Parathyroid adenoma (tissue), 2 donors: ENCODE results near the gene MYO9A.

Experiments
- H2AFZ ChIP-seq: fragments of 300-600 bp; sonication (generic); one replicate; pipeline ENCODE4 v1.7.0; 2017; ENCODE audit warnings: antibody characterized with exemption, mild to moderate bottlenecking
- H3K27ac ChIP-seq: fragments of 300-600 bp; sonication (generic); one replicate; pipeline ENCODE4 v1.7.0; 2017
- H3K27me3 ChIP-seq: fragments of 300-600 bp; sonication (generic); one replicate; pipeline ENCODE4 v1.7.0; 2017; ENCODE audit warnings: low read length; ENCODE audit not compliant: control insufficient read depth, insufficient read depth
- H3K36me3 ChIP-seq: fragments of 300-600 bp; sonication (generic); one replicate; pipeline ENCODE4 v1.7.0; 2017; ENCODE audit warnings: low read length; ENCODE audit not compliant: control insufficient read depth, insufficient read depth
- H3K4me1 ChIP-seq: fragments of 300-600 bp; sonication (generic); one replicate; pipeline ENCODE4 v1.7.0; 2017; ENCODE audit warnings: control low read depth
- H3K4me2 ChIP-seq: fragments of 300-600 bp; sonication (generic); one replicate; pipeline ENCODE4 v1.7.0; 2017; ENCODE audit warnings: low read length
- H3K4me3 ChIP-seq: fragments of 300-600 bp; sonication (generic); one replicate; pipeline ENCODE4 v1.7.0; 2017; ENCODE audit warnings: low read depth, low read length
- H3K79me2 ChIP-seq: fragments of 300-600 bp; sonication (generic); one replicate; pipeline ENCODE4 v1.7.0; 2017; ENCODE audit warnings: control low read depth
- H3K9ac ChIP-seq: fragments of 300-600 bp; sonication (generic); one replicate; pipeline ENCODE4 v1.7.0; 2017; ENCODE audit warnings: mild to moderate bottlenecking
- H3K9me3 ChIP-seq: fragments of 300-600 bp; sonication (generic); one replicate; pipeline ENCODE4 v1.7.0; 2017; ENCODE audit warnings: low read length; ENCODE audit not compliant: control insufficient read depth
- CTCF ChIP-seq: fragments of 300-600 bp; sonication (generic); IDR thresholded peaks from one replicate; pipeline ENCODE4 v1.7.0; 2017; ENCODE audit warnings: antibody characterized with exemption, mild to moderate bottlenecking
- donor health status: primary hyperparathyroidism.

MYO9A gene

GRCh38 chr15:71822890-71823630 lies 294.9 kb downstream of the MYO9A start:
- no peaks in the 10 kb centered on the region for H3K9me3 ChIP-seq
- no peaks in the 10 kb centered on the region for H3K36me3 ChIP-seq

GRCh38 chr15:71821547-71822129 lies 296.3 kb downstream of the MYO9A start:
- H3K79me2 ChIP-seq, result no peaks in the 10 kb centered on the region
- no peak overlapping the region for H3K9ac ChIP-seq
- H3K27me3 ChIP-seq, result no peaks in the 10 kb centered on the region
- no peak overlapping the region for H3K4me2 ChIP-seq
- H3K27ac ChIP-seq, result no peak overlapping the region
- H3K4me3 ChIP-seq, result no peak overlapping the region
- no peaks in the 10 kb centered on the region for H3K36me3 ChIP-seq
- H3K4me1 ChIP-seq, result no peaks in the 10 kb centered on the region
- H3K9me3 ChIP-seq, result no peaks in the 10 kb centered on the region
- H2AFZ ChIP-seq, result no peak overlapping the region
- TF ChIP-seq CTCF, result no peak

More at GRCh38 chr15:71822890-71823630, 294.9 kb downstream of the MYO9A start:
- Histone ChIP-seq H3K27me3 (no peaks in the 10 kb centered on the region), H3K4me1 (no peaks in the 10 kb centered on the region), H3K9ac (no peak overlapping the region), H3K79me2 (no peaks in the 10 kb centered on the region), H3K4me2 (no peak overlapping the region), H3K27ac (no peak overlapping the region), H2AFZ (no peak overlapping the region), H3K4me3 (no peak overlapping the region)
- no peak for TF ChIP-seq CTCF

- Histone ChIP-seq H2AFZ (no peak overlapping the region), H3K36me3 (no peaks in the 10 kb centered on the region), H3K79me2 (no peaks in the 10 kb centered on the region), H3K9ac (no peak overlapping the region), H3K4me2 (no peak overlapping the region), H3K9me3 (no peaks in the 10 kb centered on the region), H3K4me3 (no peak overlapping the region), H3K27me3 (no peaks in the 10 kb centered on the region), H3K4me1 (no peaks in the 10 kb centered on the region), H3K27ac (no peak overlapping the region)
- TF ChIP-seq CTCF, result no peak
Observed at GRCh38 chr15:71820127-71820526, 297.8 kb downstream of the MYO9A start.

GRCh38 chr15:71817351-71817750 lies 300.6 kb downstream of the MYO9A start:
- H3K9ac ChIP-seq, result no peak overlapping the region
- H3K4me3 ChIP-seq, result no peak overlapping the region
- H3K36me3 ChIP-seq, result no peaks in the 10 kb centered on the region
- H3K9me3 ChIP-seq, result no peaks in the 10 kb centered on the region
- no peak for TF ChIP-seq CTCF
- no peaks in the 10 kb centered on the region for H3K4me1 ChIP-seq
- H3K4me2 ChIP-seq, result no peak overlapping the region
- H3K27ac ChIP-seq, result no peak overlapping the region
- no peak overlapping the region for H2AFZ ChIP-seq
- H3K79me2 ChIP-seq, result no peaks in the 10 kb centered on the region
- no peaks in the 10 kb centered on the region for H3K27me3 ChIP-seq

- H2AFZ ChIP-seq, result no peak overlapping the region
- TF ChIP-seq CTCF, result no peak
Observed at GRCh38 chr15:71815301-71815700, 302.6 kb downstream of the MYO9A start.

More at GRCh38 chr15:71815301-71815700, 302.6 kb downstream of the MYO9A start:
- Histone ChIP-seq H3K9ac (no peak overlapping the region), H3K36me3 (no peaks in the 10 kb centered on the region), H3K4me3 (no peak overlapping the region), H3K79me2 (no peaks in the 10 kb centered on the region), H3K9me3 (no peaks in the 10 kb centered on the region), H3K4me2 (no peak overlapping the region), H3K27me3 (no peaks in the 10 kb centered on the region), H3K4me1 (no peaks in the 10 kb centered on the region), H3K27ac (no peak overlapping the region)
